Heart left ventricle (tissue), 16 donors: Measurements from ENCODE around the gene GALNT18. TPM values are rescaled to one million over a fixed set of nuclear protein-coding genes. Genes with fewer than 3 reads are reported as not detected.

Experiments used
- ATAC-seq, 4 donors: fragments of 200-7000 bp; cut with Tn5 transposase; one replicate each; pipeline ENCODE4 v1.9.1; 2020 to 2022; ENCODE audit warnings: moderate library complexity in 4 of 4, mild to moderate bottlenecking in 3 of 4, moderate number of reproducible peaks in 1 of 4
- DNase-seq, 5 donors: peaks; one replicate each; pipeline ENCODE4 v3.0.0-alpha.2; 2020
- H3K27ac ChIP-seq, 12 donors: fragments of 200-600 bp; sonication (generic) in 4 of 12; one replicate each; pipeline versions ENCODE4 v1.5.0 to v1.8.0; 2016 to 2022; ENCODE audit warnings: mild to moderate bottlenecking in 2 of 12
- H3K27me3 ChIP-seq, 9 donors: fragments of 200-600 bp; sonication (generic) in 2 of 9; one replicate each; pipeline versions ENCODE4 v1.5.1 to v1.8.0; 2016 to 2022; ENCODE audit warnings: mild to moderate bottlenecking in 3 of 9
- H3K36me3 ChIP-seq, 9 donors: fragments of 200-600 bp; sonication (generic) in 2 of 9; one replicate each; pipeline versions ENCODE4 v1.5.0 to v1.8.0; 2018 to 2022; ENCODE audit warnings: mild to moderate bottlenecking in 2 of 9
- H3K4me1 ChIP-seq, 12 donors: fragments of 200-600 bp; sonication (generic) in 4 of 12; one replicate each; pipeline versions ENCODE4 v1.5.0 to v1.8.0; 2016 to 2022; ENCODE audit warnings: mild to moderate bottlenecking in 3 of 12
- H3K4me3 ChIP-seq, 12 donors: fragments of 200-600 bp; sonication (generic) in 4 of 12; one replicate each; pipeline versions ENCODE4 v1.5.0 to v1.8.0; 2017 to 2022; ENCODE audit warnings: mild to moderate bottlenecking in 9 of 12, moderate library complexity in 4 of 12
- H3K9me3 ChIP-seq, 12 donors: fragments of 200-600 bp; sonication (generic) in 4 of 12; one replicate each; pipeline versions ENCODE4 v1.5.0 to v1.8.0; 2016 to 2022; ENCODE audit warnings: mild to moderate bottlenecking in 1 of 12
- POLR2A ChIP-seq, 2 donors: fragments of 450-650 bp; IDR thresholded peaks; one replicate each; pipeline ENCODE4 v1.6.1; 2017; ENCODE audit warnings: antibody characterized with exemption in 2 of 2, mild to moderate bottlenecking in 2 of 2, moderate library complexity in 2 of 2
- WGBS, 4 donors: extraction: QIAGEN DNeasy Blood & Tissue Kit in 2 of 4; methylation state at CpG; one replicate each; pipeline versions ENCODE4 v1.1.5 to v1.1.7; 2013 to 2018; 5-methylcytosine and 5-hydroxymethylcytosine counted together
- intact Hi-C, 10 donors: fragments of 100-400 bp; cut with DNase I; formaldehyde crosslinking; loops; one replicate each; pipeline versions ENCODE4 v1.11.1 to v1.14.2; 2022
- polyA plus RNA-seq, 2 donors: library from polyadenylated mRNA; stranded (reverse); fragments of 200-250 nt; gene quantifications; one replicate each; pipeline ENCODE4 v1.2.3, GENCODE V29; 2013
- total RNA-seq, 9 donors: library from RNA; depleted of rRNA in 2 of 9; stranded (reverse); fragments of >200 nt in 2 of 9; fragmentation: NEBNext Ultra II Directional in 3 of 9; extraction: Animal tissue kit (Norgen Biotek cat#: 25700) in 3 of 9; gene quantifications; one replicate each; pipeline versions ENCODE4 v1.1.0 to v1.2.4, GENCODE V29; 2016 to 2023
- TF ChIP-seq, protein P1 (sequence below), 12 donors: fragments of 200-600 bp; sonication (generic) in 4 of 12; IDR thresholded peaks; one replicate each; pipeline versions ENCODE4 v1.5.0 to v1.8.0; 2018 to 2022; ENCODE audit warnings: antibody characterized with exemption in 12 of 12, mild to moderate bottlenecking in 5 of 12
- donor health status: ischemic (EF 13 %, LVEDD 7.1; RV severe dilation, severe dysfunction).
- donor health status: healthy with polysubstance abuse.
- donor health status: DM: no; HTN: yes; CAD: no.
- donor health status: DM: no; HTN: no; CAD: no.
- donor health status: ischemic (EF 25% LVEDD 6.9; RV normal size, moderate dysfunction).
- donor health status: ischemic (EF 25% LVEDD 5.7; RV mildly dilated, moderate dysfunction).
- donor health status: healthy.
- donor health status: DM: yes; HTN: yes; CAD: no.
- donor health status: ischemic (EF 35%, LVEDD 5.7; RV mildly dilated, moderate dysfunction).
- donor health status: nonischemic (EF 11% LVEDD 7.7; RV severe dilation, severe dysfunction).
- donor health status: DM: yes; HTN: yes; CAD: no.
- donor health status: PGD.
- donor health status: ischemic (EF 29% LVEDD 5.4; RV normal size, mild dysfunction).
- donor health status: nonischemic (EF 23%, LVEDD 6.1; RV moderate dilation, normal function).

GALNT18 gene
- total and polyA plus RNA-seq, 11 donors, result 9.0 to 31.8 (median 17.3) TPM

DNA sequence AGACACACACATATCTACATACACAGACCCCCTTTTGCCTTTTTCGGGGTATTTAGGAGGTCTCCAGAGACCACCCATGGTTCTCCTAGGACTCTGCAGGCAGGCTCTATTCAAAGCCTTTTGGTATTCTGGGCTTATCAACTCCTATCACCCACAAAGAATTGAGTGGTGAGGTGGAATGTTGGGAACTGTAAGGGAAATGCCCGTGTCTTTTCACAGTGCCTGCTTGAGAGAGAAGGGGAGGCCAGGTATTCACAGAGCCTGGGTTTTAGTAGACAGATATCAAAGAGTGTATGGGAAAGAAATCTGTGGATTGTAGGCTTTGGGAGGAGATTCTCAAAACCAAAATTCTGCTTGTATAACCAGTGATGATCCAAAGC, 224.8 kb downstream of the GALNT18 start:
- Histone ChIP-seq H3K27ac (no peak overlapping the region), H3K27me3 (no peaks in the 10 kb centered on the region), H3K36me3 (no peaks in the 10 kb centered on the region), H3K9me3 (no peaks in the 10 kb centered on the region), H3K4me1 (peaks cover 0 to 16% (median 6%) of the 10 kb centered on the region in 12 donors), H3K4me3 (no peak overlapping the region)
- intact Hi-C loops, result loop anchor here in 1 of 10 donors (10.0 kb wide), 1 partner anchor 362 kb away; no protein-coding TSS in a partner anchor
- no peak for ATAC-seq
- TF ChIP-seq POLR2A (IDR thresholded peaks at IDR 0.05), result no peak
- TF ChIP-seq, protein P1, sequence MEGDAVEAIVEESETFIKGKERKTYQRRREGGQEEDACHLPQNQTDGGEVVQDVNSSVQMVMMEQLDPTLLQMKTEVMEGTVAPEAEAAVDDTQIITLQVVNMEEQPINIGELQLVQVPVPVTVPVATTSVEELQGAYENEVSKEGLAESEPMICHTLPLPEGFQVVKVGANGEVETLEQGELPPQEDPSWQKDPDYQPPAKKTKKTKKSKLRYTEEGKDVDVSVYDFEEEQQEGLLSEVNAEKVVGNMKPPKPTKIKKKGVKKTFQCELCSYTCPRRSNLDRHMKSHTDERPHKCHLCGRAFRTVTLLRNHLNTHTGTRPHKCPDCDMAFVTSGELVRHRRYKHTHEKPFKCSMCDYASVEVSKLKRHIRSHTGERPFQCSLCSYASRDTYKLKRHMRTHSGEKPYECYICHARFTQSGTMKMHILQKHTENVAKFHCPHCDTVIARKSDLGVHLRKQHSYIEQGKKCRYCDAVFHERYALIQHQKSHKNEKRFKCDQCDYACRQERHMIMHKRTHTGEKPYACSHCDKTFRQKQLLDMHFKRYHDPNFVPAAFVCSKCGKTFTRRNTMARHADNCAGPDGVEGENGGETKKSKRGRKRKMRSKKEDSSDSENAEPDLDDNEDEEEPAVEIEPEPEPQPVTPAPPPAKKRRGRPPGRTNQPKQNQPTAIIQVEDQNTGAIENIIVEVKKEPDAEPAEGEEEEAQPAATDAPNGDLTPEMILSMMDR (IDR thresholded peaks at IDR 0.05), result no peak
- 66 to 73% (median 72%) methylated on average over 2 of the region's 2 CpGs for WGBS, 4 donors
- no peak for DNase-seq

DNA sequence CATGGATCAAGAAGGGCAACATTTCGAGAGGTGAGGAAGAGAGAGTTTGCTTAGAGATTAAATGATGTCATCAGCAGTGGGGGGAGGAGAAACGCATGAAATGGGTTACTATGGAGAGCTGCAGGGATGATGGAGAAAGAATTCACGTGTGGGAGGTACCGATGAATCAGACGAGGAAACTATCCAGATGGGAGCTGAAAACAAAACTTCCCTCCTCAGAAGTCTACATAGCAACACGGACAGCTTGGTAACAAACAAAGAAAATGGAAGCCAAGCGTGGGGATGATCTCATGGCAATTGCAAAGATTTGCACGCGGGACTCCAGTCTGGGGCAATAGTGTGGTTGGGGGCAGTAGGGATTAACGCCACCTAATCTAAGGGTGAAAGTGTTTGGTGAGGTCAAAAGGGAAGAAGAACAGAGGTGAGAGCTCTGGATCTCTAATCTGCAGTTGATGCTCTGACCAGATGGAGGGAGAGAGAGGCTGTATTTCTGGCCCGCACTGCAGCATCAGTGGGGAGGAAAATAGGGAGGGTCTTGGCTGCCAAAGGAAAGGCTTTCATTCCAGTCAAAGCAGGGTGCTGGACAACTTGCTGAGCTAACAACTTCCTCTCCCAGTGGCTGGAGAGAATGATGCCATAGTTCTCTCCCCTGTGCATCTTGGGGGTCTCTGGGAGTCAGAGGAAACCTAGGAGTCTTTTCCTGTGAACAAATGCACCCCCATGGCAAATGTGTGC, 225.3 kb downstream of the GALNT18 start:
- 41 to 57% (median 54%) methylated on average over 11 of the region's 11 CpGs for WGBS, 4 donors
- Histone ChIP-seq H3K9me3 (no peaks in the 10 kb centered on the region), H3K27me3 (no peaks in the 10 kb centered on the region), H3K4me3 (no peak overlapping the region), H3K4me1 (peaks cover 0 to 22% (median 7%) of the 10 kb centered on the region in 12 donors), H3K27ac (peak overlapping the region in 3 of 12 donors; percentile 24 to 48 (median 32)), H3K36me3 (no peaks in the 10 kb centered on the region)
- TF ChIP-seq POLR2A (IDR thresholded peaks at IDR 0.05), result no peak
- TF ChIP-seq, protein P1 (IDR thresholded peaks at IDR 0.05), result no peak
- intact Hi-C loops, result loop anchor here in 1 of 10 donors (10.0 kb wide), 1 partner anchor 362 kb away; no protein-coding TSS in a partner anchor
- ATAC-seq (peak; percentile 56 to 88 (median 67)), DNase-seq (no peak)

DNA sequence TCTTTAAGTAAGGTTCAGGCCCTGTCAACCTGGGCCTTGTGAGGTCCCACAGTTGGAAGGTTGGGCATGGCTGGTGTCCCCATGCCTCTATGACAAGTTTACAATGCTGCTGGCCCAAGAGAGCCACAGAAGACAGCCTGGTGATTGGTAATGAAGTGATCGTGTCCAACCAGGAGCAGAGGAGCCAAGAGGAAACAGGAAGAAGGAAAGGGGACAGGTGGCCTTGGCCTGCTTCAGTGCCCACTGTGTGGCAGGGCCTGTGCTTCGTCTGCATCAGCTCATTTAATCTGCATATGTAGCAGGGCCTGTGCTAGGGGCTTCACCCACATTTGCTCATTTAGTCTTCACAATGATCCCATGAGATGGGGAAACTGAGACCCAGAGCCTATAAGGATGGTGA, 226.7 kb downstream of the GALNT18 start:
- no peaks in the 10 kb centered on the region for H3K27me3 ChIP-seq
- TF ChIP-seq, protein P1 (IDR thresholded peaks at IDR 0.05), result no peak
- TF ChIP-seq POLR2A (IDR thresholded peaks at IDR 0.05), result no peak
- H3K4me1 ChIP-seq, result peaks cover 0 to 25% (median 8%) of the 10 kb centered on the region in 12 donors
- no peak for ATAC-seq
- WGBS, 4 donors, result 72 to 92% (median 83%) methylated on average over 2 of the region's 2 CpGs
- intact Hi-C loops, result loop anchor here in 1 of 10 donors (10.0 kb wide), 1 partner anchor 360 kb away; no protein-coding TSS in a partner anchor
- no peak for DNase-seq
- no peaks in the 10 kb centered on the region for H3K9me3 ChIP-seq
- H3K36me3 ChIP-seq, result no peaks in the 10 kb centered on the region
- H3K27ac ChIP-seq, result no peak overlapping the region
- no peak overlapping the region for H3K4me3 ChIP-seq

DNA sequence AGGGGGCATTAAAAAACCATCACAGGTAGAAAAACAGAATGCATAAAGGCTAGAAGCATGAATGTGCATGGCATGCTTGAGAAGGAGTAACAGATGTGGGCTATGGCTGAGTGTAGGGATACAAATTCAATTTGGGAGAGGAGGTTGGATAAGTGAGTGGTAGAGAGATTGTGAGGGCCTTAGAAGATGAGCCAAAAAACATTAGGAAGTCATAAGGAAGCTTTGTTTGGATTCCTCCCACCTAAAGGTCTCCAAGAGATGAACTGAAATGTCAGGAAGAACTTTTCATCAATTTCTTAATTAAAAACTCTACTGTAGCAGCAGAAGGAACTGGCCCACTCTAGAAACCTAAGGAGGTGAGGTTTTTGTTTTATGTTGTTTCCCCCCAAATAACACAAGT, 227.6 kb downstream of the GALNT18 start:
- H3K9me3 ChIP-seq, result no peaks in the 10 kb centered on the region
- no peak overlapping the region for H3K4me3 ChIP-seq
- H3K36me3 ChIP-seq, result no peaks in the 10 kb centered on the region
- intact Hi-C loops, result loop anchor here in 1 of 10 donors (10.0 kb wide), 1 partner anchor 359 kb away; no protein-coding TSS in a partner anchor
- TF ChIP-seq, protein P1 (IDR thresholded peaks at IDR 0.05), result no peak
- TF ChIP-seq POLR2A (IDR thresholded peaks at IDR 0.05), result no peak
- DNase-seq (no peak), ATAC-seq (no peak)
- H3K27me3 ChIP-seq, result no peaks in the 10 kb centered on the region
- no peak overlapping the region for H3K27ac ChIP-seq
- H3K4me1 ChIP-seq, result peaks cover 0 to 34% (median 9%) of the 10 kb centered on the region in 12 donors
